HG02642 (cell line): Measurements from ENCODE around the gene CCDC12.

ENCODE experiments used
- ATAC-seq: cut with Tn5 transposase; IDR thresholded peaks from one replicate; pipeline ENCODE4 v1.9.1; 2021; ENCODE audit warnings: mild to moderate bottlenecking; ENCODE audit not compliant: unreplicated experiment, poor library complexity

Gene CCDC12

DNA sequence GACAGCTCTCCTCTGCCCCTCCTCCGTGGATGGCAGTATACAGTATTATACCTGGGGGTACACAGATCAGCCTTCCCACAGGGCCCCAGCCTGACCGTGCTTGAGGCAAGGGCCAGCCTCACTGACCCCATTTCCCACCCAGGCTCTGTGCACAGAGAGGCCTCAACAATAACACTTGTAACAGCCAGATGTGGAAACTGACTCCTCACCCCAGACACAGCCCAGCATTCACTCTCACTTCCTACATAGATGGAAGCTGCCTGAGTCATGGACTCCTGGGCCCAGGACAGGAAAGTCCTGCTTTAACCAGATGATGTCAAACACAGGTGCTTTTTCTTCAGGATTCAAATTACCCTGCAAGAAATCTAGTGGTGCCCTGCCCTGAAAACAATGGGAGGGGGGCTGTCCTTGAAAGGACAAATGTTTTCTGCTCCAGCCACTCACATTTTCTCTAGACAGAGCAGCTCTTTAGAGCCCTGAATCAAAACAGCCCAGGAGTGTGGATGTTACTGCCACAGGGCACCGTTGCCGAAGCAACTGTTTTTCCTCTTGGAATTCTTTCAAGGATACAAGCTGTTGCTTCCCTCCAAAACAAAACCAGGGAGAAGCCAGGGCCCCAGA lies 16.4 kb downstream of the CCDC12 start:
- peak; percentile 40 for ATAC-seq

DNA sequence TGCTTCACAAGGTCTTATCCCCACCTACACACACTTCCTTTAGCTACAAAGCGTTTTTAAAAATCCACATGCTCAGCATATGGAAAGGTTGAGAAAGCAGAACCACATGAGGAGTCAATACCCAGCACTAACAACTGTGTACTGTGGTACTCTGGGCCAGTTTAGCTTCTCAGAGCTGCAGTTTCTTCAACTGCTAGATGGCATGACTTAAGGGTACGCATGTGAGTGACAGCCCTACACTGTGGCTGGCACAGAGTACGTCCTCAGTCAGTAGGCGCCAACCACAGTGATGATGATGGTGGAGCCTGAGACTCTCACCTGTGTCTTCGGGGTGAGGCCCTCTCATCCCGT lies 17.4 kb downstream of the CCDC12 start:
- no peak for ATAC-seq

DNA sequence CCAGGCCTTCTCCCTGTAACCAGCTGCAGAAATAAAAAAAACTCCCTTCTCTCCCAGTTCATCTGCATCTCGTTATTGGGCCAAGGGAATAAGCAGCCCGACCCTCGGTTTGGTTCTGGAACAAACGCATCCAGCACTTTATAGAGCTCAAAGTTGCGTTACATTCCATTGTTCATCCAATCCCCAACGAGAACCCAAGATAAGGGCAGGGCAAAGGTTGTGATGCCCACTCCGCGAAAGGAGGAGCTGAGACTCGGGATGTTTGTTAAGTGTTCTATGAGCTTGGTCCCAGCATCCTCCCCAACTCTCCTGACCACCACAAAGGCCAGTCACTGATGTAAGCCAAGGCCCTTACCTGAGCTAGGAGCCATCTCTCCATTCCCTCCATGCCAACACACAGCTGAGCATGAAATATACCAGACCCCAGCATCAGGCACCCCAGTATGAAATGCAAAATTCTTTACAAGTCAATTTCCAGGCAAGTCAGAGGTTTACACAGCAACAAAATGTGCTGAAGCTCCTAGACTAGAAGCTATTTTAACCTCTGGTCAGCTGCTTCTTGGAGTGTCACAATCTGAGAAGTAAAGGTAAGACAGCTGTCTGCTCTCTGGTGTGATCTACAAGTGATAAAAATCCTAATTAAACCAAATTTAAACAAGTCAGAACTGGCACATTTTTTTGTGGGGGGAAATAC lies 17.9 kb downstream of the CCDC12 start:
- no peak for ATAC-seq

DNA sequence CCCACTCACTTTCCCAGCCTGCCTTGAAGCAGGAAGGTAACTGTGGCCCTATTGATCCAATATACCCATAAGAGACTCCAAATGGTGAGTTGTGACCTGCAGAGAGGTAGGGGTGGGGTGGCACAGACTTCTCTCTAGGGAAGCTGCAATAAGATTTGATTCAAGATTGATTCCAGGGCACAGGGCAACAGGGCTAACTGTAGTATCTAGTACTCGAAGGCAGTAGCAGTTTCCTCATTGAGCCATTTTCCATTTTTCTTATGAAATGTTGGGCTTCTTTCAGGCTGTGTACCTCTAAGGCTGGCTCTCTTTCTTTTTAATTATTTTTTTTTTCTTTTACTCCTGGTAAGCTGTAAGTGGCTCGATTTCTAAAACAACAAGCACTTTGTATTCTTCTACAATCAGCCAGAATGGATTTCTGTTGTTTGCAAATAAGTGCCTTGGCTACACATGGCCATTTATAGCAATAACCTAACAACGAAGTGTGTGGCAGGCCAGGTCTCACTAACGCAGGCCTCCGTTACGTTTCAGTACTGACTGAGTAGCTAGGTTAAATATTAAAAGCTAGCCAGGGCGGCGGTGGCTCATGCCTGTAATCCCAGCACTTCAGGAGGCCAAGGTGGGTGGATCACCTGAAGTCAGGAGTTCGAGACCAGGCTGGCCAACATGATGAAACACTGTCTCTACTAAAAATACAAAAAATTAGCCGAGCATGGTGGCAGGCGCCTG lies 19.3 kb downstream of the CCDC12 start:
- ATAC-seq, result no peak

DNA sequence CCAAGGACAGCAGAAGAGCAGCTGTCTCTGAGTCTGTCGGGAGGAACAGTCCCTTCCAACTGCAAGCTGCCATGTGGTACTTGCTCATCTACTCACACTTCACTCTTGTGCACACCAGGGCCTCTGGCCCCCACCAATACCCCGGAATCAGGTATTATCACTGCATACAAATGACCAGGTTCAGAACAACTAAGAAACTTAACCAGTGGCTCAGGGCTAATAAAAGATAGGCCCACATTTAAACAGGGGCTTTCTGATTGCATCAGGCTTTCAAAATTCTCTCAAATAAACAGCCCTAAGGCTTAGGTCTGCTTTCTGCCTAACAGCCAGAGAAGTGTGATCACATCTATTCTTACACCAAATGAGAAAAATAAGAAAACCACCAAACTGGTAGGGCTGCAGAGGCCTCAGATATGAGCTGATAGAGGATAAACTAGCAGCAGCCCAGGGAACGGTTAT lies 20.7 kb downstream of the CCDC12 start:
- ATAC-seq, result no peak

DNA sequence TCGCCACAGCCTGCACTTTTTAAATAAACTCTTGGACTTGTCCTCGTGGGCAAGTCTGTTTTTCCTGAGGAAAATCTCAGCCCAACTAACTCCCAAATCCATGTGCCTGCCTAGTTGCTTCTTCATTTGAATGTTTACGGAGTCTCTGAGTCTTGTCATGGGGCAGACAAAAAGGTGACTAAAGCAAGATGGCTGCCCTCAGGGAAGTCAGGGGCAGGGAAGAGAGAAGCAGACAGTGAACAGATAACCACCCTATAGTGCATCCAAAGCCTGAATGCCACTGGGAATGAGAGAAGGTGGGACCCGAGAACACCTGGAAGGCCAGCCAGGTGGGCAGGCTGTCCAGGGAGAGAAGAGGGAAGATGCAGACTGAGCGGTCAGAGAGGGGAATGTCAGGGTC lies 21.4 kb downstream of the CCDC12 start:
- ATAC-seq, result no peak

DNA sequence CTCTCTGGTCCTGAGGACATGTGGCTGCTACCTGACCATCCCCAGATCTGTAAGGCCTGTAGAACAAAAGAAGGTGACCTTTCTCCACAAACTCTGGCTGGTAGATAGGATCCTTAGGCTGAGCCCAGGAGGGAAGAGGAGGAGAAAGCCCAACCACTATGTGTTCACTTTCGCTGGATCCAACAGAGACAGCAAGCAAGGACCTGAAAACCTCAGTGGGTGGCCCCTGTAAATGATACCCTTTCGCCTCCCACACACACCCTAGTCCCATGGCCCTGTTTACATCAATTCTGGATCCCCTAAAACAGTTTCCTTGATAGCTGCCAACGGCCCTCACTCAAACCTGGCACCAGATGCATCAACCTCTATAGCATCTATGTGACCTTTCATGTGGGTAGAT lies 22.4 kb downstream of the CCDC12 start:
- peak; percentile 22 for ATAC-seq

DNA sequence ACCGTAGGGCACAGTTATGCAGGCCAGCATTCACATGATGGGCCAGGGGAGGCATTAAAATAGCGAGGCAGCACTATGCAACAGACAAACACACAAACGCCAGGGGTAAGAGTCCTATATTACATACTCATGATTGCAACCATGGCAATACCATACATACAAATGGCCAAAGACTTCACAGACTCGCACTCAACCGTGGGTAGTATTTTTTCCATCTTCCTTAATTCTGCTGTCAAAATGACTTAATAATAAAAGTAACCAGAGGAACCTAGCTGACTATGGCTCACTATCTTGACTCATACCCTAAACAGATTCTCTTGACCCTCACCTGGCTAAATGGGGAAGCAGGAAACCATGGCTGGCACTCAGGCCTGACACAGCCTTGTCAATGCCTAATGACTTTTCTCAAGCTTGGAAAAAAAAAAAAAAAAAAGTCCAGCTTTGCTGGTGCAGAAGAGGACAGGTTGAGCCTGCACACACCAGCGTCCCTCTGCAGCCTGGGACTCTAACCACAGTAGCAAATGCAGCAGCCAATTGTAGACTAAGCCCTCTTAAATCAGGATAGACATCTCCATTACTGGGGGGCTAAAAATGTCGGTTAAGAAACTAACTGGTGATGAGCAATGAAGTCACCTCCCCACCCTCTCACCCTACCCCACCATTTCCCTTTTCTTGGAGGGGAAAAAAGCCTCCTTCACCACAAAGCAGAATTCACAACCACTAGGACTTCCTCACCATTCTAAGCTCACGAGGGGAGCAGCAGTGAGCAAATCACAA lies 23.1 kb downstream of the CCDC12 start:
- peak; percentile 34 for ATAC-seq

DNA sequence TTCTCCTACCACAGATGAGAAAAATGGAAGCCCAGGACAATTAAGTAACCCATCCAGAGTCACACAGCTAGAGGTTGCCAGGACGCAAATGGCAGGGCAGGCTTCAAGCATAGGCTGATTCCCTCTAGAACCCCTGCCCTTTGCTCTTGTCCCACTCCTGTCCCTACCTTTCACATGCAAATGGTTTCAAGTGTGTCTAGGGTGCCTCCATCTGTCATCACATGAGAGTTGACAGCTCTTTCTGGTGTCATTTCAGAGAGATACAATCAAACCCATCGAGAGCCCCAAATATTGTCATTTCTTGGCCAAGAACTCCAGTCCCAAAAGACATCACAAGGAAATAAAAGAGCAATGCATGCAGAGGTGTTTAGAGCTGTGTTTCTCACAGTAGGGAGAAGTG lies 23.7 kb downstream of the CCDC12 start:
- no peak for ATAC-seq

DNA sequence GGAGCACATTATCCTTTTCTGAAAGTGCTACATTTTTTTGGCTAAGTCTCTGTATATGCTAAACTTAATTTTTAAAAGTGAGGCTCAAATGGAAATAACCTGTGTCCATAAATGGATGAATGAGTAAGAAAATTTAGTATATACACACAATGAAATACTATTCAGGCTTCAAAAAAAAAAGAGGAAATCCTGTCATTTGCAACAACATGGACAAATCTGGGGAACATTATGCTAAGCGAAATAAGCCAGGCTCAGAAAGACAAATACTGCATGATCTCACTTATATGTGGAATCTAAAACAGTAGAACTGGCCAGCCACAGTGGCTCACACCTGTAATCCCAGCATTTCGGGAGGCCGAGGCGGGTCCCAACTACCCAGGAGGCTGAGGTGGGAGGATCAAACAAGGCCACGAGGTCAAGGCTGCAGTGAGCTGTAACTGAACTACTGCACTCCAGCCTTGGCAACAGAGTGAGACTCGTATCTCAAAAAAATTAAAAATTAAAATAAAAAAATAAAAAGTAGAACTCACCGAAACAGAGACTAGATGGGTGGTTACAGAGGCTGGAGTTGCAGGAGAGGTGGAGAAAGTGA lies 25.8 kb downstream of the CCDC12 start:
- no peak for ATAC-seq

DNA sequence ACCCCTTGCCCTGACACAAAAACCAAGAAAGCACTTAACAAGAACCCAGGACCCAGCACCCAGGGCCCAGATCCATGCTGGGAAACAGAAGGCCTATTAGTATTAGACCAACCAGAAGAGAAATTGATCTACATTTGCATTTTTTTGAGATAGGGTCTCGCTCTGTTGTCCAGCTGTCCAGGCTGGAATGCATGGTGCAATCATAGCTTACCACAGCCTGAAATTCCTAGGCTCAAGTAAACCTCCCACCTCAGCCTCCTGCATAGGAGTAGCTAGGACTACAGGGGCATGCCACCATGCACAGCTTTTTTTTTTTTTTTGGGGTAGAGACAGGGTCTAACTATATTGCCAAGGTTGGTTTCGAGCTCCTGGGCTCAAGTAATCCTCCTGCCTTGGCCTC lies 26.4 kb downstream of the CCDC12 start:
- no peak for ATAC-seq

DNA sequence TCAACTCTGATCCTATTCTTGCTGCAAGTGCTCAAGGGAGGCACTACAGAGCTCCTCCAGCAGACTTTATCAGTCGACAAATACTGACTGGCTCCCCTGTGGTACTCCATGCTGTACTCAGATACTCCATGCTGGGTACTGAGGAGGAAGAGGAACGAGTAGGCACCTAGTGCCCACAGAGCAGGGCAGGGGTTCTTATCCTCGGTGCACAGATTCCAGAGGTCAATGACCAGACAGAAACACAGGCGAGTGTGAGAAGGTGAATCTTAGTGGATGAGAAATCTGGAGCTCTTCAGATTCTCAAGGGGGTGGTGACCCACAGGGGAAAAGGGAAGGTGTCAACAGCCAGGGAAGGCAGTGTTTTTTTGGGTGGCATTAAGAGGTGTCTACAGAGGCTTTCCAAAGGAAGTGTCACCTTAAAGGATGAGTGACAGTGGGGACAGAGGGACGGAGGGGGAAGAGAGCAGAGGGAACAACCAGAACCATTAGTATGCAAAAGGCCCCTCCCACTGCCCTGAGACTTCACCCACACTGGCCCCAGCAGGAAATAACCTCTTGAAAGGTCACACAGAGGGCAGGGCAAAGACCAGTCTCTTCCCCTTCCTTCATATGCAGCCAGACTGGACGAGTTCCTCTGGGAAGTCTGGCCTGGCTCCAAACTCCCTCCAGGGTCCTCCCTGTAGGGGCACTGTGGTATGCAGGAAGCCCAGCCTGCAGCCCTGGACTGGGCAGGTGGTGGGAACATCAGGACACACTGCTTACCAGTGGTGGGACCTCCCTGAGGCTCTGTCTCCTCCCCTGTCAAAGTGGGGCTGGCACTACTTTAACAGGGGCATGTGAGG lies 27.5 kb downstream of the CCDC12 start:
- peak; percentile 39 for ATAC-seq

DNA sequence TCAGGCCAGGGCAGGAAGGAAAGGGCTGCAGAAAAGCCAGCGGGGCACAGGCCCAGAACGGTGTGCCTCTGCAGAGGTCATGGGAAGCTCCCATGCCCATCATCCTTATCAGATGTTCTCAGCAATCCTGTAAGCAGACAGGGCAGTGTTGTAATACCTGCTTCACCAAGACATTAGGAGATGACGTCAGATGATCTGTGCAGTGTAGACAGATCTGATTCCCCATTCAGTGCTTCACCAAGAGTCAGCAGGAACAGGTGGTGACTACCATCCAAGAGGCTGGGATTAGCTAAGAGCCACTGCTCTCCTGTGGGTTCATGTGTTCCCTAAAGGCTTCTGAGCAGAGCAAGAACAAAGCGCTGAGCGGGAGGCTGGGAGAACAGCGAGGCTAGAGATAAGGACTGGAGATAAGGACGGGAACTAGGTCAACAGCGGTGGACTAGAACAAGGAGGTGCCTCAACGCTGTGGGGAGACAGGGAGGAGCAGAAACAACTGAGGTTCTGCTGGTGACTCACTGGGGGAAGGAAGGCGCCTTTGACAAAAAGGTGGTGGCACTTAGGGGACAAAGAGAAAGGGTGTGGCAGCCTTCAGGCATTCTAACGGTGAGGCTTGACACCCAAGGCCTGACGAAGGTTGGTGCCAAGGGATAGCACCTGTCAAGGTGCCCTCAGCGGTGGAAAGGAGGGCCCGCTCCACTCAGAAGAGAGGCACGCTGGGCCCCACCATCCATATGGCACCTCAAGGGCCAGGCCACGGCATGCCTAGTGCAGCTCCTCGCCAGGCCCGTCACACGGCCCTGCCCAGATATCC lies 28.4 kb downstream of the CCDC12 start:
- ATAC-seq, result no peak

DNA sequence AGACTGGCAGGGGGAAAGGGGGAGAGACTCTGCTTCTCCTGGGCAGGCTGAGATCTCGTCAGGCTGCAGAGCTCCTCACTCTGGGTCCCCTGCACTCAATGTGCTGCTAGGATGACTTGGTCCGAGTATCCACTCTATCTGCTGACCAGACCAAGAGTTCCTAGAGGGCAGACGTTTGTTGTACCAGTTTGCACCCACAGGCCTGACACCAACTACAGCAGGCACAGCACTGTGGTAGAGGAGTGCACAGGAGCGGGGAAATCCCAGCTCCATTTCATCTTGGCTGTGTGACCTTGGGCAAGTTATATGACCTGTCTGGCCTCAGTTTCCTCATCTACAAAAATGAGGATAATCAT lies 29.0 kb downstream of the CCDC12 start:
- ATAC-seq, result no peak

DNA sequence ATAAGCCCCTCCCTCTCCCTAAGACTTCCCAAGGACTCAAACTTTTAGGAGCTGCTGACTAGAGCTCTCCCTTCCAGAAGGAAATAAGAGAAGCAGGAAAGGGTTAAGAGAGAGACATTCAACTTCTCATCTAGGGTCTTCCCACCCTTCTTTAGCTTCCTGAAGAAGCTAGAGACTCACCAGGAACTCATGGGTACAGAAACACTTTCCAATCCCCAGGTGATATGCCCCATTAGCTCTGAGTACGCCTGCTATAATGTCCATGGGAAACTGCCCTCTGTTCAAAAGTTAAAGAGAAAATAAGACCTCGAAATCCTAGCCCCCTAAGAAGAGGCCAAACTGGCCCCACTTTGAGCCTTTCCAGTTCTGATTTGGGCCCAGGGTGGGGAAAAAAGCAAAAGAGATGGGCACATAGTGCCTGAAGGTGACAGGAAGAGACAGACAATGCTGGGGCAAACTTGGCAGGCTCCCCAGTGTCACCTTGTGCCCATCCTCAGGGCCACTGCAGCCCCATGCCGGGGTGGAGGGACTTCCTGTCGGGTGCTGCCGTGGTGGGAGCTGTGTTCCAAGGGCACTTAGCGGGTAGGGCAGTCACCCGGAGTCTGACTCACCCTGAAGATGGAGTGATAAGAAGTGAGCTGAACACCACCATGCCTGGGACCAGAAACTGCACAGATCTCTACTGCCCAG lies 29.5 kb downstream of the CCDC12 start:
- ATAC-seq, result no peak

DNA sequence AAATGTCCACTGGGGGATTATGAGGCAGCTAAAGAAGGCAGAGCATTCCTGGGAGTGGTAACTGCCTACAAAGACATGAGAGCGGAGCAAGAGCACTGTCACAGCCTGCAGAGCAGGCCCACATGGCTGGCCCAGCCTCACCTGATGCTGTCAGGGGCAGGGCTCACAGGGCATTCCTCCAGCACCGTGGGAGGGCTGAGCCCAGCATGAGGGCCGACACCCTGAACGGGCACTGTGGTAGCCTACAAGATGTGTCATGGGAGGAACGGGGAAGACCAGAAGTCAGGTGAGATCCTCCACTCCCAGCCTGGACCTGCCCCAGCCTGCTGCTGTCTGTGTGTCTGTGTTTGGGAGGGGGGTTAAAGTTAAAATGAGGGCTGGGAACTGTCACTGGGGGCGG lies 30.1 kb downstream of the CCDC12 start:
- no peak for ATAC-seq

DNA sequence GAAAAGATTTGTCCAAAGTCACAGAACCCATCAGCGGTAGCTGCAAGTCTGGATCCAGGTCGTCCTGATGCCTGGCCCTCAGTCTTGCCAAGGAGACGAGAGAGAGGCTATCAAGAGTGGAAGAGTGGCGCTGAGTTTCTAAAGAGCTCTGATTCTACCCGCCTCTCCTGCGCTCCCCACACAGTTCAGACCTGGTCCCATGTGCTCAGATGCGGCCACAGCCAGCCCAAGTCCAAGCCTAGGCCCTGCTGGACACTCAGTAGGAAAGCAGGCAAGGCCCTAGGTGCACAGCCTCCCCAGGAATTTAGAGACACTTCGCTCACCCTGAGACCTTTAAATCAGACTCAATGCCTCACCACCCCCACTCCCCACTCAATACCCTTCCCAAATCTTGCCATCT lies 32.4 kb downstream of the CCDC12 start:
- no peak for ATAC-seq
